GM23338 (cell line): ENCODE measurements around the gene PHRF1. TPM values are rescaled to one million over a fixed set of nuclear protein-coding genes. Genes with fewer than 3 reads are reported as not detected.

Source experiments
- ATAC-seq: fragments of 200-7000 bp; cut with Tn5 transposase; 3 replicates; pipeline ENCODE4 v1.9.1; 2020
- DNase-seq: peaks from one replicate; pipeline ENCODE4 v3.0.0-alpha.2; 2015; ENCODE audit warnings: low spot score
- H2AFZ ChIP-seq: fragments of 200-600 bp; sonication (generic); 2 replicates; pipeline ENCODE4 v1.8.0; 2016; ENCODE audit warnings: antibody characterized with exemption, mild to moderate bottlenecking, moderate library complexity
- H3F3A ChIP-seq: fragments of 200-600 bp; sonication (generic); replicated peaks from 2 replicates; pipeline ENCODE4 v1.8.0; 2017; ENCODE audit warnings: antibody characterized with exemption, mixed run types, low read depth
- H3K27ac ChIP-seq: fragments of 200-600 bp; sonication (generic); 2 replicates; pipeline ENCODE4 v1.6.1; 2016; ENCODE audit warnings: low read depth
- H3K27me3 ChIP-seq: fragments of 200-600 bp; sonication (generic); 2 replicates; pipeline ENCODE4 v1.8.0; 2016; ENCODE audit warnings: mild to moderate bottlenecking, mixed run types, moderate library complexity; ENCODE audit not compliant: insufficient read depth
- H3K36me3 ChIP-seq: fragments of 200-600 bp; sonication (generic); 2 replicates; pipeline ENCODE4 v1.8.0; 2016; ENCODE audit warnings: mild to moderate bottlenecking; ENCODE audit not compliant: insufficient read depth
- H3K4me1 ChIP-seq: fragments of 200-600 bp; sonication (generic); 2 replicates; pipeline ENCODE4 v1.8.0; 2016; ENCODE audit warnings: mild to moderate bottlenecking, moderate library complexity; ENCODE audit not compliant: insufficient read depth
- H3K4me2 ChIP-seq: fragments of 200-600 bp; sonication (generic); 2 replicates; pipeline ENCODE4 v1.7.1; 2017; ENCODE audit warnings: mixed run types
- H3K4me3 ChIP-seq: fragments of 200-600 bp; sonication (generic); 2 replicates; pipeline ENCODE4 v1.6.1; 2016; ENCODE audit warnings: mixed run types
- H3K79me2 ChIP-seq: fragments of 200-600 bp; sonication (generic); replicated peaks from 2 replicates; pipeline ENCODE4 v1.8.0; 2017; ENCODE audit warnings: mild to moderate bottlenecking; ENCODE audit not compliant: insufficient read depth
- H3K9me2 ChIP-seq: fragments of 200-600 bp; sonication (generic); 2 replicates; pipeline ENCODE4 v1.8.0; 2017; ENCODE audit not compliant: insufficient read depth
- H4K20me1 ChIP-seq: fragments of 200-600 bp; sonication (generic); replicated peaks from 2 replicates; pipeline ENCODE4 v1.8.0; 2017; ENCODE audit warnings: mild to moderate bottlenecking; ENCODE audit not compliant: insufficient read depth
- H3K27ac Mint-ChIP-seq: 2 replicates; pipeline ENCODE4 v1.8.0; 2020; ENCODE audit warnings: inconsistent platforms, mild to moderate bottlenecking, moderate library complexity, mixed read lengths
- H3K27me3 Mint-ChIP-seq: 3 replicates; pipeline ENCODE4 v1.8.0; 2022; ENCODE audit warnings: low read depth, mild to moderate bottlenecking, moderate library complexity, mixed read lengths, inconsistent platforms; ENCODE audit not compliant: insufficient read depth, poor library complexity
- H3K36me3 Mint-ChIP-seq: 3 replicates; pipeline ENCODE4 v1.8.0; 2021; ENCODE audit warnings: low read depth, mild to moderate bottlenecking, inconsistent platforms, moderate library complexity, mixed read lengths
- H3K4me1 Mint-ChIP-seq: 3 replicates; pipeline ENCODE4 v1.8.0; 2020; ENCODE audit warnings: mild to moderate bottlenecking, inconsistent platforms, mixed read lengths
- H3K4me3 Mint-ChIP-seq: 3 replicates; pipeline ENCODE4 v1.8.0; 2021; ENCODE audit warnings: moderate library complexity, mild to moderate bottlenecking, inconsistent platforms, mixed read lengths
- H3K9me3 Mint-ChIP-seq: 3 replicates; pipeline ENCODE4 v1.8.0; 2020; ENCODE audit warnings: moderate library complexity, mild to moderate bottlenecking, inconsistent platforms, mixed read lengths
- CREB1 ChIP-seq: fragments of 250-450 bp; sonication (Bioruptor Pico); IDR thresholded peaks from 2 replicates; pipeline ENCODE4 v1.5.0; 2020; ENCODE audit warnings: low read depth, mild to moderate bottlenecking, moderate library complexity
- ETS1 ChIP-seq: IDR thresholded peaks from 2 replicates; pipeline ENCODE4 v1.6.1; 2016; ENCODE audit warnings: antibody characterized with exemption
- EZH2 ChIP-seq: fragments of 200-600 bp; sonication (generic); IDR thresholded peaks from one replicate; pipeline ENCODE4 v1.8.0; 2017; ENCODE audit warnings: antibody characterized with exemption, mild to moderate bottlenecking, low read depth; ENCODE audit not compliant: unreplicated experiment
- EZH2phosphoT487 ChIP-seq: fragments of 200-600 bp; sonication (generic); IDR thresholded peaks from one replicate; pipeline ENCODE4 v1.8.1; 2018; ENCODE audit warnings: antibody characterized with exemption; ENCODE audit not compliant: unreplicated experiment
- JUNB ChIP-seq: IDR thresholded peaks from one replicate; pipeline ENCODE4 v1.6.1; 2016; ENCODE audit warnings: antibody characterized with exemption; ENCODE audit not compliant: unreplicated experiment
- NANOG ChIP-seq: IDR thresholded peaks from 2 replicates; pipeline ENCODE4 v1.6.1; 2016; ENCODE audit warnings: antibody characterized with exemption, borderline replicate concordance
- POLR2AphosphoS5 ChIP-seq: IDR thresholded peaks from 2 replicates; pipeline ENCODE4 v1.6.1; 2016; ENCODE audit warnings: antibody characterized with exemption, low read depth
- REST ChIP-seq: IDR thresholded peaks from one replicate; pipeline ENCODE4 v1.6.1; 2018; ENCODE audit warnings: antibody characterized with exemption; ENCODE audit not compliant: unreplicated experiment
- STAT1 ChIP-seq: IDR thresholded peaks from one replicate; pipeline ENCODE4 v1.6.1; 2016; ENCODE audit warnings: antibody characterized with exemption; ENCODE audit not compliant: unreplicated experiment
- ZNF114 ChIP-seq: fragments of 250-450 bp; sonication (Bioruptor Pico); IDR thresholded peaks from 2 replicates; pipeline ENCODE4 v1.5.0; 2020; ENCODE audit warnings: mild to moderate bottlenecking, moderate library complexity
- ZNF331 ChIP-seq: fragments of 250-450 bp; sonication (Bioruptor Pico); IDR thresholded peaks from 2 replicates; pipeline ENCODE4 v1.5.0; 2020; ENCODE audit warnings: low read depth, mild to moderate bottlenecking, moderate library complexity
- ZNF462 ChIP-seq: fragments of 250-450 bp; sonication (Bioruptor Pico); IDR thresholded peaks from 2 replicates; pipeline ENCODE4 v1.5.0; 2020; ENCODE audit warnings: mild to moderate bottlenecking, moderate library complexity
- polyA plus RNA-seq: library from polyadenylated mRNA; unstranded; fragments of >200 nt; fragmentation: Nextera tagmentation; extraction: Ambion mirVana; gene quantifications from 2 replicates; pipeline ENCODE4 v1.2.1, GENCODE V29; 2016
- total RNA-seq: library from RNA; depleted of rRNA; stranded (reverse); fragments of >200 nt; shearing (Covaris generic); gene quantifications from 2 replicates; pipeline ENCODE4 v1.2.3, GENCODE V29; 2014
- TF ChIP-seq, protein P1 (sequence below), 2 experiments: fragments of 200-600 bp in 1 of 2; sonication (generic) in 1 of 2; conservative IDR thresholded peaks; 2 replicates each; pipeline versions ENCODE4 v1.5.1 to v1.6.1; 2016 to 2017; ENCODE audit warnings: antibody characterized with exemption in 2 of 2, low read depth in 2 of 2, mild to moderate bottlenecking in 2 of 2, moderate library complexity in 1 of 2

The PHRF1 gene
- total and polyA plus RNA-seq, 2 experiments from 2014 or later = 11.0 to 45.9 TPM

DNA sequence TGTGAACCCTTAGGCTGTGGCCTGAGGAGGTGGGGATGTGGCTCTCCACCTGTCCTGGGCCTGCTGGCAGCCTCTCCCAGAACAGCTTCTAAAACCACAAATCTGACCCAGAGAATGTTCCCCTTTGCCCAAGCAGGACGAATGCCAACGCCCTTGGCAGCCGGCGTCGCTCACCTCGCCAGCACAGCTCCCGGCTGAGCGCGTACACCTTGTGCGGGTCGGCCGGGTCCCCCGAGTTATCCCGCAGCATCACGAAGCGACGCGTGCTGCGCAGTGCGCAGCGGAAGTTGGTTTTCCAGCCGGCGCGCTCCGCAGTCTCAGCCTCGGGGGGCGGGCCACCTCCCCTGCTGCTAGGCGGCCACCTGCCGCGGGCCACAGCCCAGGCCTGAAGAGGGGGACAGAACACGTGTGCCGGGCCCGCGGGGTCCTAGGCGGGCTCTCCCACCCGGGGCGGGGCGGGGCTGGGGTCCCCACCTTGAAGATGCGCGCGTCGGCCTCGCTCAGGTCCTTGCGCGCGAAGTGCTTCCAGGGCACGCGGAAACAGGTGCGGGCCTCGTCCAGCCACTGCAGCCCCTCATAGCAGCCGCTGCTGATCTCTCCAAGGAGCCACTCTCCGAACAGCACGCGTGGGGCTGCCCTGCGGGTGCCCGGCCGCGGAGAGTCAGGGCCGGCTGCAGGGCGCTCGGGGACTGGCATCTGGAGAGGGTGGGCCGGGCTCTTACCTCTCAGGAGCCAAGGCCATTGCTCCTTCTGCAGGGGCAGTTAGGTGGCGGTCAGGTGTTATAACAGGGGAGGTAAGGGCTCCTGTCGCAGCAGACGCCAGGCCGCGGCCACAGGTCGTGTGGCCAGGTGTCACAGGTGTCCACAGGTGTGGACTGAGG, 38.6 kb downstream of the PHRF1 start:
- H3K27me3 ChIP-seq = no peaks in the 10 kb centered on the region
- H3K79me2 ChIP-seq = no peaks in the 10 kb centered on the region
- no peak for TF ChIP-seq POLR2AphosphoS5
- no peak for TF ChIP-seq ZNF462 (CRISPR knock-in tag)
- TF ChIP-seq ZNF114 = no peak
- TF ChIP-seq ZNF331 (CRISPR knock-in tag) = no peak
- no peak for TF ChIP-seq CREB1 (CRISPR knock-in tag)
- TF ChIP-seq JUNB = no peak
- TF ChIP-seq NANOG = no peak
- TF ChIP-seq ETS1 = no peak
- TF ChIP-seq STAT1 = no peak
- no peak for TF ChIP-seq EZH2phosphoT487
- TF ChIP-seq EZH2 = no peak
- TF ChIP-seq REST = no peak
- TF ChIP-seq, protein P1, sequence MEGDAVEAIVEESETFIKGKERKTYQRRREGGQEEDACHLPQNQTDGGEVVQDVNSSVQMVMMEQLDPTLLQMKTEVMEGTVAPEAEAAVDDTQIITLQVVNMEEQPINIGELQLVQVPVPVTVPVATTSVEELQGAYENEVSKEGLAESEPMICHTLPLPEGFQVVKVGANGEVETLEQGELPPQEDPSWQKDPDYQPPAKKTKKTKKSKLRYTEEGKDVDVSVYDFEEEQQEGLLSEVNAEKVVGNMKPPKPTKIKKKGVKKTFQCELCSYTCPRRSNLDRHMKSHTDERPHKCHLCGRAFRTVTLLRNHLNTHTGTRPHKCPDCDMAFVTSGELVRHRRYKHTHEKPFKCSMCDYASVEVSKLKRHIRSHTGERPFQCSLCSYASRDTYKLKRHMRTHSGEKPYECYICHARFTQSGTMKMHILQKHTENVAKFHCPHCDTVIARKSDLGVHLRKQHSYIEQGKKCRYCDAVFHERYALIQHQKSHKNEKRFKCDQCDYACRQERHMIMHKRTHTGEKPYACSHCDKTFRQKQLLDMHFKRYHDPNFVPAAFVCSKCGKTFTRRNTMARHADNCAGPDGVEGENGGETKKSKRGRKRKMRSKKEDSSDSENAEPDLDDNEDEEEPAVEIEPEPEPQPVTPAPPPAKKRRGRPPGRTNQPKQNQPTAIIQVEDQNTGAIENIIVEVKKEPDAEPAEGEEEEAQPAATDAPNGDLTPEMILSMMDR (conservative IDR thresholded peaks at IDR 0.05; ENCODE audit: low read depth in 2 of 2) = no peak
- peak overlapping the region; percentile 94 for H3K4me3 ChIP-seq
- H3K36me3 ChIP-seq = no peaks in the 10 kb centered on the region
- H3K27ac ChIP-seq = no peak overlapping the region
- peak overlapping the region; percentile 81 for H3K4me3 Mint-ChIP-seq
- H3K4me1 Mint-ChIP-seq = peaks cover 5% of the 10 kb centered on the region
- H3K9me3 Mint-ChIP-seq = no peaks in the 10 kb centered on the region
- H2AFZ ChIP-seq = no peak overlapping the region
- H3K27ac Mint-ChIP-seq = peak overlapping the region; percentile 89
- peak overlapping the region; percentile 89 for H3K4me2 ChIP-seq
- peaks cover 36% of the 10 kb centered on the region for H3F3A ChIP-seq
- peaks cover 11% of the 10 kb centered on the region; the same call in 1 of the 2 replicates for H3K4me1 ChIP-seq
- no peaks in the 10 kb centered on the region for H3K9me2 ChIP-seq
- H4K20me1 ChIP-seq = peaks cover 18% of the 10 kb centered on the region; the same call in 1 of the 2 replicates
- H3K27me3 Mint-ChIP-seq = peaks cover 8% of the 10 kb centered on the region
- peaks cover 20% of the 10 kb centered on the region for H3K36me3 Mint-ChIP-seq
- ATAC-seq = peak; percentile 2
- DNase-seq = no peak
